K562 (cell line): ENCODE data around the gene TRPC3. TPM values are rescaled to one million over a fixed set of nuclear protein-coding genes. Genes with fewer than 3 reads are reported as not detected.

Source experiments
- ATAC-seq: fragments of 200-7000 bp; cut with Tn5 transposase; 3 replicates; pipeline ENCODE4 v1.9.1; 2020; ENCODE audit warnings: moderate library complexity
- BruUV-seq: library from RNA; stranded (reverse); fragments of 400-500 nt; replicated peaks from 2 replicates; lab custom pipeline; 2021; lab: Mats Ljungman, UMichigan
- CTCF ChIA-PET: fragments of 300-600 bp; formaldehyde crosslinking; extraction: SDS; loops from one replicate; lab custom pipeline; 2021; ENCODE audit warnings: low intra/inter-chr PET ratio; lab: Yijun Ruan, JAX
- POLR2A ChIA-PET: fragments of 300-600, 350-650 bp; sonication (Branson Sonifier 250); formaldehyde crosslinking; extraction: SDS; loops from one replicate; lab custom pipeline; 2021; ENCODE audit warnings: antibody characterized with exemption, inconsistent platforms; lab: Yijun Ruan, JAX
- DNase-seq, 4 experiments: peaks; one replicate each; pipeline versions ENCODE4 v3.0.0 to v3.0.0-alpha.2; 2011 to 2018; ENCODE audit warnings: low spot score in 3 of 4, mixed read lengths in 3 of 4; ENCODE audit errors: extremely low read depth in 1 of 4
- FAIRE-seq: peaks from 2 replicates; lab custom pipeline; 2011; peaks lifted over from hg19 to GRCh38; lab: Jason Lieb, UNC
- H2AFZ ChIP-seq: 2 replicates; pipeline ENCODE4 v1.6.0; 2011; ENCODE audit warnings: low read depth, low read length, control low read depth, inconsistent platforms
- H3K27ac ChIP-seq: fragments of 200-600 bp; 3 replicates; pipeline ENCODE4 v1.8.0; 2011; ENCODE audit warnings: low read depth, mild to moderate bottlenecking, control low read depth, inconsistent platforms, low read length, moderate library complexity, mixed read lengths; ENCODE audit errors: extremely low read depth
- H3K27me3 ChIP-seq, 2 experiments: fragments of 300-600 bp in 1 of 2; 2 replicates in 1 of 2; 3 replicates in 1 of 2; pipeline versions ENCODE4 v1.6.0 to v1.8.0; 2011; ENCODE audit warnings: inconsistent platforms in 2 of 2, low read length in 2 of 2, mild to moderate bottlenecking in 1 of 2, mixed read lengths in 1 of 2, moderate library complexity in 1 of 2; ENCODE audit not compliant: control insufficient read depth in 2 of 2, insufficient read depth in 2 of 2
- H3K36me3 ChIP-seq: fragments of 300-600 bp; 3 replicates; pipeline ENCODE4 v1.8.0; 2011; ENCODE audit warnings: mild to moderate bottlenecking, low read length, inconsistent platforms; ENCODE audit not compliant: control insufficient read depth, insufficient read depth
- H3K4me1 ChIP-seq, 2 experiments: fragments of 200-600 bp in 1 of 2; replicated peaks in 1 of 2; 2 replicates in 1 of 2; 3 replicates in 1 of 2; pipeline versions ENCODE4 v1.5.1 to v1.8.0; 2011; ENCODE audit warnings: inconsistent platforms in 2 of 2, low read length in 2 of 2, mild to moderate bottlenecking in 1 of 2, mixed read lengths in 1 of 2, moderate library complexity in 1 of 2; ENCODE audit not compliant: control insufficient read depth in 2 of 2, insufficient read depth in 2 of 2
- H3K4me2 ChIP-seq: 2 replicates; pipeline ENCODE4 v1.6.1; 2011; ENCODE audit warnings: low read length, control low read depth, inconsistent platforms, mixed read lengths; ENCODE audit not compliant: insufficient read depth
- H3K4me3 ChIP-seq: fragments of 200-600 bp; sonication (generic), shearing (Covaris generic); 2 replicates; pipeline ENCODE4 v1.5.1; 2016; ENCODE audit warnings: control low read depth, inconsistent platforms
- H3K79me2 ChIP-seq: fragments of 200-600 bp; 3 replicates; pipeline ENCODE4 v1.8.0; 2011; ENCODE audit warnings: low read length, inconsistent platforms; ENCODE audit not compliant: control insufficient read depth, insufficient read depth
- H3K9ac ChIP-seq, 2 experiments: 2 replicates each; pipeline versions ENCODE4 v1.6.0 to v1.6.1; 2011; ENCODE audit warnings: low read depth in 2 of 2, low read length in 2 of 2, control low read depth in 1 of 2, inconsistent platforms in 1 of 2, mild to moderate bottlenecking in 1 of 2, mixed read lengths in 1 of 2; ENCODE audit not compliant: insufficient read depth in 1 of 2
- H3K9me1 ChIP-seq: one replicate; pipeline ENCODE4 v1.6.0; 2011; ENCODE audit warnings: inconsistent platforms, mild to moderate bottlenecking, low read length, moderate library complexity; ENCODE audit not compliant: control insufficient read depth, insufficient read depth
- H3K9me3 ChIP-seq: replicated peaks from 2 replicates; pipeline ENCODE4 v1.5.1; 2011; ENCODE audit warnings: low read depth, low read length, inconsistent platforms; ENCODE audit not compliant: control insufficient read depth, insufficient read depth
- H4K20me1 ChIP-seq: replicated peaks from 2 replicates; pipeline ENCODE4 v1.6.1; 2011; ENCODE audit warnings: low read length, inconsistent platforms, mixed read lengths; ENCODE audit not compliant: control insufficient read depth, insufficient read depth
- ATF3 ChIP-seq, 2 experiments: fragments of 450-650 bp in 1 of 2; sonication (generic) in 1 of 2; formaldehyde crosslinking in 1 of 2; IDR thresholded peaks in 1 of 2; conservative IDR thresholded peaks in 1 of 2; 2 replicates each; pipeline versions ENCODE4 v1.6.1 to v1.8.1; 2016 to 2023; ENCODE audit warnings: mild to moderate bottlenecking in 2 of 2, moderate library complexity in 2 of 2, inconsistent platforms in 1 of 2, missing genetic modification reagents in 1 of 2
- EHMT2 ChIP-seq: fragments of 450-650 bp; IDR thresholded peaks from 2 replicates; pipeline ENCODE4 v1.6.1; 2018; ENCODE audit warnings: antibody characterized with exemption
- EZH2 ChIP-seq: IDR thresholded peaks from 2 replicates; pipeline ENCODE4 v1.6.1; 2012; ENCODE audit warnings: low read depth, mild to moderate bottlenecking, inconsistent platforms, low read length, borderline replicate concordance
- MLLT1 ChIP-seq, 2 experiments: fragments of 450-650 bp; IDR thresholded peaks; 2 replicates each; pipeline ENCODE4 v1.6.1; 2016
- RNF219 ChIP-seq: fragments of 250-450 bp; sonication (Bioruptor Pico); IDR thresholded peaks from 2 replicates; pipeline ENCODE4 v1.5.0; 2022; ENCODE audit warnings: mild to moderate bottlenecking
- SP2 ChIP-seq: IDR thresholded peaks from 2 replicates; pipeline ENCODE4 v1.6.1; 2011; ENCODE audit warnings: mild to moderate bottlenecking, low read depth, low read length, moderate library complexity; ENCODE audit not compliant: poor library complexity, severe bottlenecking; ENCODE audit errors: extremely low read depth
- ZNF184 ChIP-seq: sonication (generic); formaldehyde crosslinking; IDR thresholded peaks from 2 replicates; pipeline ENCODE4 v1.5.0; 2020; ENCODE audit warnings: missing genetic modification reagents
- ZNF274 ChIP-seq: IDR thresholded peaks from 2 replicates; pipeline ENCODE4 v1.6.1; 2011; ENCODE audit warnings: low read depth, mild to moderate bottlenecking, low read length, moderate library complexity, borderline replicate concordance
- ZNF444 ChIP-seq: fragments of 250-450 bp; sonication (Bioruptor Pico); IDR thresholded peaks from 2 replicates; pipeline ENCODE4 v1.4.0; 2020; ENCODE audit warnings: mild to moderate bottlenecking, moderate library complexity
- in situ Hi-C: fragments of 300-500 bp; cut with MboI; formaldehyde crosslinking; loops from 4 replicates; pipeline ENCODE4 v1.15.0; 2018; ENCODE audit warnings: inconsistent platforms, mixed read lengths
- intact Hi-C: fragments of 100-400 bp; cut with micrococcal nuclease; formaldehyde crosslinking; loops from 2 replicates; pipeline ENCODE4 v1.14.2; 2022
- polyA plus RNA-seq, 8 experiments: library from polyadenylated mRNA; depleted of rRNA in 4 of 8; stranded (reverse) in 5 of 8; unstranded in 3 of 8; fragments of >200 nt; fragmentation: Nextera tagmentation in 2 of 8; fragmentation: Illumina TruSeq in 1 of 8; extraction: Ambion mirVana in 2 of 8; extraction: Trizol in 1 of 8; gene quantifications; 2 replicates each; pipeline versions ENCODE4 v1.2.1 to v1.2.3, GENCODE V29; 2011 to 2014; ENCODE audit warnings: inconsistent platforms in 1 of 8, missing spikeins in 1 of 8
- total RNA-seq, 7 experiments: library from RNA; depleted of rRNA in 6 of 7; stranded (reverse); fragments of >200 nt in 6 of 7; fragmentation: Illumina TruSeq in 2 of 7; extraction: Trizol in 2 of 7; gene quantifications; 2 replicates each; pipeline versions ENCODE4 v1.2.1 to v1.2.3, GENCODE V29; 2011 to 2021; ENCODE audit warnings: low replicate concordance in 1 of 7
- TF ChIP-seq, protein P1 (sequence below): fragments of 450-650 bp; IDR thresholded peaks from 2 replicates; pipeline ENCODE4 v1.6.1; 2016; ENCODE audit warnings: antibody characterized with exemption
- TF ChIP-seq, protein P2 (sequence below): sonication (generic); formaldehyde crosslinking; IDR thresholded peaks from 2 replicates; pipeline ENCODE4 v1.8.0; 2022; ENCODE audit warnings: mild to moderate bottlenecking, missing genetic modification reagents

TRPC3 gene
- total and polyA plus RNA-seq, 9 of the 15 experiments (the other 6 are each of a cell fraction or from before 2014, with no cell fraction given), result 0.01 to 0.27 (median 0.11) TPM

- no peaks in the 10 kb centered on the region for H3K79me2 ChIP-seq
- ChIA-PET POLR2A (interaction anchor here (0.7 kb wide), 1 partner anchor 66 kb away, joined by 3 read pairs; no protein-coding TSS in a partner anchor), CTCF (no interaction called here)
- H3K4me2 ChIP-seq, result no peak overlapping the region
- H3K36me3 ChIP-seq, result peaks cover 29% of the 10 kb centered on the region; the same call in 1 of the 3 replicates
- no peak overlapping the region for H2AFZ ChIP-seq
- BruUV-seq, result no TSS peak
- no peaks in the 10 kb centered on the region for H4K20me1 ChIP-seq
- no peak overlapping the region for H3K4me3 ChIP-seq
- FAIRE-seq (no peak), ATAC-seq (no peak), DNase-seq (no peak)
- no peaks in the 10 kb centered on the region for H3K9me3 ChIP-seq
- no peaks in the 10 kb centered on the region for H3K4me1 ChIP-seq
- H3K9ac ChIP-seq, result no peak overlapping the region
- intact Hi-C loops, result no loop called here
- in situ Hi-C loops, result loop anchor here (25.0 kb wide), 1 partner anchor 1052 kb away; the partner anchor contains the start of gene NUDT6
- H3K27me3 ChIP-seq, result no peaks in the 10 kb centered on the region
- no peak overlapping the region for H3K27ac ChIP-seq
- H3K9me1 ChIP-seq, result no peaks in the 10 kb centered on the region
- TF ChIP-seq EZH2 (no peak), SP2 (no peak), RNF219 (CRISPR knock-in tag) (no peak), EHMT2 (no peak), ZNF274 (no peak), ZNF184 (CRISPR knock-in tag) (no peak), ZNF444 (CRISPR knock-in tag) (no peak), ATF3 (IDR thresholded peaks at IDR 0.05) (no peak), ATF3 (CRISPR knock-in tag; conservative IDR thresholded peaks at IDR 0.05) (no peak), MLLT1 (IDR thresholded peaks at IDR 0.05) (no peak)
- TF ChIP-seq, protein P1, sequence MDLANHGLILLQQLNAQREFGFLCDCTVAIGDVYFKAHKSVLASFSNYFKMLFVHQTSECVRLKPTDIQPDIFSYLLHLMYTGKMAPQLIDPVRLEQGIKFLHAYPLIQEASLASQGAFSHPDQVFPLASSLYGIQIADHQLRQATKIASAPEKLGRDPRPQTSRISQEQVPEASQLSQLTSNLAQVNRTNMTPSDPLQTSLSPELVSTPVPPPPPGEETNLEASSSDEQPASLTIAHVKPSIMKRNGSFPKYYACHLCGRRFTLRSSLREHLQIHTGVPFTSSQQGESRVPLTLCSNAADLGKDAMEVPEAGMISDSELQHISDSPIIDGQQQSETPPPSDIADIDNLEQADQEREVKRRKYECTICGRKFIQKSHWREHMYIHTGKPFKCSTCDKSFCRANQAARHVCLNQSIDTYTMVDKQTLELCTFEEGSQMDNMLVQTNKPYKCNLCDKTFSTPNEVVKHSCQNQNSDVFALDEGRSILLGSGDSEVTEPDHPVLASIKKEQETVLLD, result no peak
- TF ChIP-seq, protein P2, sequence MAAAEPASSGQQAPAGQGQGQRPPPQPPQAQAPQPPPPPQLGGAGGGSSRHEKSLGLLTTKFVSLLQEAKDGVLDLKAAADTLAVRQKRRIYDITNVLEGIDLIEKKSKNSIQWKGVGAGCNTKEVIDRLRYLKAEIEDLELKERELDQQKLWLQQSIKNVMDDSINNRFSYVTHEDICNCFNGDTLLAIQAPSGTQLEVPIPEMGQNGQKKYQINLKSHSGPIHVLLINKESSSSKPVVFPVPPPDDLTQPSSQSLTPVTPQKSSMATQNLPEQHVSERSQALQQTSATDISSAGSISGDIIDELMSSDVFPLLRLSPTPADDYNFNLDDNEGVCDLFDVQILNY, result no peak
Measured at GRCh38 chr4:121860121-121860520, 91.7 kb downstream of the TRPC3 start.
